ENCODE data around the gene EIF4H.
"Not testable (repeated sequence)": the region's sequence is repeated elsewhere in the genome, so short reads cannot be mapped to it uniquely, and the experiment has no call there.

Gene EIF4H

DNA sequence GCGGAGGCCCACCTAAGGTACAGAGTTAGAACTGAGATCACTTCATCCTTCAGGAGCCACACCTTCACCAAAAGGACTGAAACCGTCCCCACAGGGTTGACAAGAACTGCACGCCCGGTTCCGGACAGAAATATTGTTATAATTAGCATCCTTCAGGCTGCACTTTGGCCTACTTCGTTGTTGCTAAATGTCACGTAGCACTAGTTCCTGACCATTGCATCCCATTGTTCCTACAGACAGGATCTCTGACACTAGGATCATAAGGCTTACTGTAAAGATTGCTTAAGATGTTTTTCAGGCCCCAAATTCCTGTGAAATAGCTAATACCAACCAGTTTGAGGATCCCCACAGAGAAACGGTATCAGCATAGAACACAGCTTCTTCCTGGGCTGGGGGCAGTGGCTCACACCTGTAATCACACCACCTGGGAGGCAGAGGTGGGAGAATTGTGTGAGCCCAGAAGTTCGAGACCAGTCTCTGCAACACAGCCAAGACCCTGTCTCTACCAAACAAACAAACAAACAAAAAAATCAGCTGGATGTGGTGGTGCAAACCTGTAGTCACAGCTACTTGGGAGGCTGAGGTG is 18.3 kb upstream of the EIF4H start:
- TF ChIP-seq, protein P1, sequence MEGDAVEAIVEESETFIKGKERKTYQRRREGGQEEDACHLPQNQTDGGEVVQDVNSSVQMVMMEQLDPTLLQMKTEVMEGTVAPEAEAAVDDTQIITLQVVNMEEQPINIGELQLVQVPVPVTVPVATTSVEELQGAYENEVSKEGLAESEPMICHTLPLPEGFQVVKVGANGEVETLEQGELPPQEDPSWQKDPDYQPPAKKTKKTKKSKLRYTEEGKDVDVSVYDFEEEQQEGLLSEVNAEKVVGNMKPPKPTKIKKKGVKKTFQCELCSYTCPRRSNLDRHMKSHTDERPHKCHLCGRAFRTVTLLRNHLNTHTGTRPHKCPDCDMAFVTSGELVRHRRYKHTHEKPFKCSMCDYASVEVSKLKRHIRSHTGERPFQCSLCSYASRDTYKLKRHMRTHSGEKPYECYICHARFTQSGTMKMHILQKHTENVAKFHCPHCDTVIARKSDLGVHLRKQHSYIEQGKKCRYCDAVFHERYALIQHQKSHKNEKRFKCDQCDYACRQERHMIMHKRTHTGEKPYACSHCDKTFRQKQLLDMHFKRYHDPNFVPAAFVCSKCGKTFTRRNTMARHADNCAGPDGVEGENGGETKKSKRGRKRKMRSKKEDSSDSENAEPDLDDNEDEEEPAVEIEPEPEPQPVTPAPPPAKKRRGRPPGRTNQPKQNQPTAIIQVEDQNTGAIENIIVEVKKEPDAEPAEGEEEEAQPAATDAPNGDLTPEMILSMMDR (IDR thresholded peaks at IDR 0.05), result no peak
- H3K27ac ChIP-seq, result no peak overlapping the region
- no peak for DNase-seq (ENCODE audit: low spot score)

DNA sequence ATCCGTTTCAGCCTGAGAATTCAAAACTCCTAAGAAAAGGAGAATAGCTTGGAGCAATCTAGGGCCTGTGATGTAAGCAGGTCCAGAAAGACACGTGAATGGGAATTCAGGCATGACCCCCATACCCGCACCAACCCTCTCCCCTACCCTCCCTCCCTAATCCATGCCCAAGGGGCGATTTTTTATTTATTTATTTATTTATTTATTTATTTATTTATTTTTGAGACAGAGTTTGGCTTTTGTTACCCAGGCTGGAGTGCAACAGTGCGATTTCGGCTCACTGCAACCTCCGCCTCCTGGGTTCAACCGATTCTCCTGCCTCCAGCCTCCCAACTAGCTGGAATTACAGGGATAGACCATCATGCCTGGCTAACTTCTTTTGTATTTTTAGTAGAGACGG is 16.6 kb upstream of the EIF4H start:
- no peak overlapping the region for H3K27ac ChIP-seq

More for the DNA sequence above, 18.3 kb upstream of the EIF4H start:
- no peak overlapping the region for H3K4me3 ChIP-seq

DNA sequence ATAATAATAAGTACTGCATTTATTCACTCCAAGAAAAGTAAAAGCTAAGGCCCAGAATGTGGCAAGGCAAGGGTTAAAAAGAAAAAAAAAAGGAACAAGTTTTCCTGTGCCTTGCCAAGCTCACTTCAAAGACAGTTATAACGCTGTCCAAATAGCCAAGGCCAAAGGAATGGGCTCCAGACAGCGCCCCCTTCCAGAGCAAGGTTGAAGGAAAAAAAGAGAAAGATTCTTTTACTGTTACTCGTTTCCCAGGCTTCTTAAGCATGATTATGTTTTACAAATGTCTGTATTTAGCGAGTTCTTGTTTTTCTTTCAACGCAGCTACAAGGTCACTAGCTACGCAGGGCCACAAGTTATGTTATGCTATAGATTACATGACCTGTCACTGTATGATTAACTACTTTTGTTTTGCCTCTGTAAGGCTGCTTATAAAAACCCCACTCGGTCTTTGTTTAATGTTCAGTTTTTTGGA is 9.1 kb upstream of the EIF4H start:
- Histone ChIP-seq H3K27ac (no peak overlapping the region), H3K4me3 (no peak overlapping the region)
- no peak for DNase-seq (ENCODE audit: low spot score)
- TF ChIP-seq, protein P1 (IDR thresholded peaks at IDR 0.05), result no peak

More for the DNA sequence above, 16.6 kb upstream of the EIF4H start:
- no peak overlapping the region for H3K4me3 ChIP-seq
- no peak for DNase-seq (ENCODE audit: low spot score)
- TF ChIP-seq, protein P1 (IDR thresholded peaks at IDR 0.05), result no peak

DNA sequence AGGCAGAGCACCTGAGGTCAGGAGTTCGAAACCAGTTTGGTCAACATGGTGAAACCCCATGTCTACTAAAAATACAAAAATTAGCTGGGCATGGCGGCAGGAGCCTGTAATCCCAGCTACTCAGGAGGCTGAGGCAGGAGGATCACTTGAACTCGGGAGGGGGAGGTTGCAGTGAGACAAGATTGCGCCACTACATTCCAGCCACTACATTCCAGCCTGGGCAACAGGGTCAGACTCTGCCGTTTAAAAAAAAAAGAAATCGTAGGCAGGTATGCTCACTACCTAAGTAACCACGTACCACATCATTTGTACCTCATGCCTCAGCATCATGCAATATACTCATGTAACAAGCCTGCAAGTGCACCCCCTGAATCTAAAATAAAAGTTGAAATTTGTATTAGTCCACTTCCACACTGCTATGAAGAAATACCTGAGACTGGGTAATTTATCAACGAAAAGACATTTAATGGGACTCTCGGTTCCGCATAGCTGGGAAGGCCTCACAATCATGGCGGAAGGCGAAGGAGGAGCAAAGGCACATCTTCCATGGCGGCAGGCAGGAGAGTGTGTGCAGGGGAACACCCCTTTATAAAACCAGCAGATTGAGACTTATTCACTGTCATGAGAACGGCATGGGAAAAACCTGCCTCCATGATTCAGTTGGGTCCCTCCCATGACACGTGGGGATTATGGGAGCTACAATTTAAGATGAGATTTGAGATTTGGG is 8.1 kb upstream of the EIF4H start:
- no peak for DNase-seq (ENCODE audit: low spot score)
- Histone ChIP-seq H3K27ac (no peak overlapping the region), H3K4me3 (no peak overlapping the region)
- TF ChIP-seq, protein P1 (IDR thresholded peaks at IDR 0.05), result no peak

DNA sequence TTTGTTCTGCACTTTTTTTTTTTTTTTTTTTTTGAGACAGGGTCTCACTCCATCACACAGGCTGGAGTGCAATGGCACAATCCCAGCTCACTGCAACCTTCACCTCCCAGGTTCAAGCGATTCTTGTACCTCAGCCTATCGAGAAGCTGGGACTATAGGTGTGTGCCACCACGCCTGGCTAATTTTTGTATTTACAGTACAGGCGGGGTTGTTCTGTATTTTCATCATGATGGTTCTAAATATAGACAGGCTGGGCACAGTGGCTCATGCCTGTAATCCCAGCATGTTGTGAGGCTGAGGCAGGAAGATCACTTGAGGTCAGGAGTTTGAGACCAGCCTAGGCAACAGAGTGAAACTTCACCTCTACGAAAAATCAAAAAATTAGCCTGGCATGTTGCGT is 6.8 kb upstream of the EIF4H start:
- H3K27ac ChIP-seq, result not testable (repeated sequence)

DNA sequence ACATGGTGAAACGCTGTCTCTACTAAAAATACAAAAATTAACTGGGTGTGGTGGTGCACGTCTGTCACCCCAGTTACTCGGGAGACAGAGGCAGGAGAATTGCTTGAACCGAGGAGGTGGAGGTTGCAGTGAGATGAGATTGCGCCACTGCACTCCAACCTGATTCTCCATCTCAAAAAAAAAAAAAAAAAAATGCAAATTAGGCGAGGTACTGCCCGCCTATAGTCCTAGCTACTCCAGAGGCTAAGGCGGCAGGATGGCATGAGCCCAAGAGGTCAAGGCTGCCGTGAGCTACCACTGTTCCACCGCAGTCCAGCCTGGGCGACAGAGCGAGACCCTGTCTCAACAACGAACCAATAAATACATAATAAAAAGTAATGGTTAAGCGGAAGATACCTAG is 1.1 kb upstream of the EIF4H start:
- DNase-seq (ENCODE audit: low spot score), result no peak
- Histone ChIP-seq H3K27ac (peak overlapping the region; percentile 96 to 98), H3K4me3 (peak overlapping the region; percentile 84)
- TF ChIP-seq, protein P1 (IDR thresholded peaks at IDR 0.05), result no peak

More for the DNA sequence above, 6.8 kb upstream of the EIF4H start:
- not testable (repeated sequence) for DNase-seq (ENCODE audit: low spot score); H3K4me3 ChIP-seq

DNA sequence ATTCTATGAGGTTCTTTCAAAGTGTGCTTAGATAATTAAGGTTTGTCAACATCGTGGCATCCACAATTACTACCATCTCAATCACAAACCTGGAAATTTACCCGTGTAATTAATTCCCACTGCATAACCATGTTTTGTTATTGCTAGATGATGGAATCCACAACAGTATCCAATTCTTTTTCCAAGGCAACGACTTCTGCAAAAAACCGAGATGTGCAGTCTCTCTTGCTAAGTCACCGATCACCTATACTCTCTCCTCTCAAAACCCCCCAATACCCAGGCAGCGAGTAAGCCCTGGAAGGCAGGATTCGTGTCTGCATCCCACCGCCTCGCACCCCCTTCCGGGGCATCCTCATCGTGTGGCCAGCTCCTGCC is 678 bp upstream of the EIF4H start:
- Histone ChIP-seq H3K27ac (peak overlapping the region; percentile 96 to 98), H3K4me3 (peak overlapping the region; percentile 84)
- no peak for DNase-seq (ENCODE audit: low spot score)
- TF ChIP-seq, protein P1 (IDR thresholded peaks at IDR 0.05), result no peak
